NCI-H82 treated with DMSO at 0.1 percent for 48 hours (cell line): ENCODE measurements around the gene SARM1.
A peak's percentile ranks its signal among the peaks of the same experiment; 100 is the strongest.
"Not testable (repeated sequence)": the region's sequence is repeated elsewhere in the genome, so short reads cannot be mapped to it uniquely, and the experiment has no call there.

Experiments used
- DNase-seq: peaks from one replicate; lab custom pipeline; 2025; ENCODE audit not compliant: unreplicated experiment; lab: John Stamatoyannopoulos, UW

Gene SARM1

GRCh38 chr17:28415886-28416285, 44.4 kb downstream of the SARM1 start:
- no peak for DNase-seq

GRCh38 chr17:28416703-28417311, 45.3 kb downstream of the SARM1 start:
- DNase-seq: peak; percentile 84

DNA sequence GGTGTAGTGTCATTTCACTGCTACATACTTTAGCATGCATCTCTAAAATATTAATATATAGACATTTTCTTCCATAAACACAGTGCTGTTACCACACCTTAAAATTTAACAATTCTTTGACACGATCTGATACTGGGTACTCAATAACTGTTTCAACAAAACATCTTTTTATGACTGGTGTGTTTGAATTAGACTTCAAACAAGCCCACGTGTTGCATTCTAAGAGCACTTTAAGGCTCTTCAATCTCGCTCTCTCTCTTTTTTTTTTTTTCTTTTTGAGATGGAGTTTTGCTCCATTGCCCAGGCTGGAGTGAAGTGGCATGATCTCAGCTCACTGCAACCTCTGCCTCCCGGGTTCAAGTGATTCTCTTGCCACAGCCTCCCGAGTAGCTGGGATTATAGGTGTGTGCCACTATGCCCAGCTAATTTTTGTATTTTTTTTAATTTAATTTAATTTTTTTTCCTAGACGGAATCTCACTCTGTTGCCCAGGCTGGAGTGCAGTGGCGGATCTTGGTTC, 50.4 kb downstream of the SARM1 start:
- no peak for DNase-seq

GRCh38 chr17:28425206-28425605, 53.7 kb downstream of the SARM1 start:
- no peak for DNase-seq

GRCh38 chr17:28426081-28426519, 54.6 kb downstream of the SARM1 start:
- no peak for DNase-seq

- DNase-seq: peak; percentile 36
Measured at GRCh38 chr17:28427371-28427770, 55.9 kb downstream of the SARM1 start.

DNA sequence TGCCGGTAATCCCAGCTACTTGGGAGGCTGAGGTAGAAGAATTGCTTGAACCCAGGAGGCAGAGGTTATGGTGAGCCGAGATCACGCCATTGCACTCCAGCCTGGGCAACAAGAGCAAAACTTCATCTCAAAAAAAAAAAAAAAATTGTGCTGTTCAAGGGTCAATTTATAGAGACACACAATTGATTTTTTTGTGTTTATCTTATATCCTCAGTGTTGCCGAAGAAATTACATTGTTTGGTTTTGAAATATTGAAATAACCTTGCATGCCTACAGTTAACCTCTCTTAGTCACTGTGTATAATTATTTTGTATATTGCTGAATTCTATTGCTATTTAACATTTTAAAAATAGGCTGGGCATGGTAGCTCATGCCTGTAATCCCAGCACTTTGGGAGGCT, 56.5 kb downstream of the SARM1 start:
- not testable (repeated sequence) for DNase-seq

GRCh38 chr17:28433721-28434120, 62.2 kb downstream of the SARM1 start:
- DNase-seq: peak; percentile 99

DNA sequence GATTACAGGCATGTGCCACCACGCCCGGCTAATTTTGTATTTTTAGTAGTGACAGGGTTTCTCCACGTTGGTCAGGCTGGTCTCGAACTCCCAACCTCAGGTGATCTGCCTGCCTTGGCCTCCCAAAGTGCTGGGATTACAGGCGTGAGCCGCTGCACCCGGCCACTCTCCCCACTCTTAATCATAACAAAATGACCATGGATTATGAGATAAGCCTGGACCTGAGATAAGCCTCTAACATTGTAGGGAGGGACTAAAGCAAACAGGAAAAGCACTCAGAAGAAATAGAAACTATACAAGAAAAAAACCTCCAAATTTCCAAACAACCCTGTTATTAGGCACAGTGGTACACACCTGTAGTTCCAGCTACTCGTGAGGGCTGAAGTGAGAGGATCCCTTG, 62.8 kb downstream of the SARM1 start:
- DNase-seq: peak; percentile 23

- no peak for DNase-seq
Measured at GRCh38 chr17:28443901-28444638, 72.6 kb downstream of the SARM1 start.

- DNase-seq: no peak
Measured at GRCh38 chr17:28446716-28447395, 75.4 kb downstream of the SARM1 start.

DNA sequence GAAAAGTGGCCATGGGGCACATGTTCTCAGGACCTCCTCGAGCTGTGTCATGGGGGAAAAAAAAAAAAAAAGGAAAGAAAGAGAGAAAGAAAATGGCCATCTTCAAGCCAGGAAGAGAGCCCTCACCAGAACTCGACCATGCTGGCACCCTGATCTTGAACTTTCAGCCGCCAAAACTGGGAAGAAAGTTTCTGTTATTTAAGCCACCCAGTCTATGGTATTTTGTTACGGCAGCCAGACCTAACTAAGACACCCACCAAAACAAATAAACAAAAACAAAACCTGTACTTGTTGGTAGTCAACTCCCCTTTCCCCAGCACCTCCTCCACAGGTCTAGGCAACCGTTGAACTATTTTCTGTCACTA, 75.9 kb downstream of the SARM1 start:
- no peak for DNase-seq

DNA sequence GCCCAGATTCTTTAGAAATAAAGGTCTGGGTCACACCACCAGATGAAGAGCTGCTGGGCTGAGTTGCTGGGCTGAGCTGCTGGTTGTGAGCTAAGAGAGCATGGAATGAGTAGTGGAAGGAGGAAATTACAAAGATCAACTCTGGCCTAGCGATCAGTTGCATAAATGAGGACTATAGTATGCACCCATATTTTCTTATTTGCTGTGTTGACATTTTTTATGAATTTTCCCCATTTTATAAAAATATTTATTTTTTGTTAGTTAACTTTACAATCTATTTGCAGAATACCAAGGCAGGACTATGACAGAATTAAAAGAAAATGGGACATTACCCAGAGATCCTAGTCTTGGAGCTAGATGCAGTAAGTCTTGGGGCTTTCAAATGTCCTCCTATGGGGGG, 78.4 kb downstream of the SARM1 start:
- no peak for DNase-seq
